MG63 (cell line): ENCODE measurements around the gene KRTAP17-1. TPM values are rescaled to one million over a fixed set of nuclear protein-coding genes. Genes with fewer than 3 reads are reported as not detected.

Experiments used
- DNase-seq: peaks from one replicate; pipeline ENCODE4 v3.0.0-alpha.2; 2020
- H3K27me3 ChIP-seq: fragments of 250-450 bp; sonication (Bioruptor Pico); 2 replicates; pipeline ENCODE4 v1.5.1; 2020; ENCODE audit warnings: mild to moderate bottlenecking, moderate library complexity
- H3K36me3 ChIP-seq: fragments of 250-450 bp; sonication (Bioruptor Pico); 2 replicates; pipeline ENCODE4 v1.5.1; 2020; ENCODE audit warnings: mild to moderate bottlenecking, moderate library complexity
- H3K4me3 ChIP-seq: fragments of 250-450 bp; sonication (Bioruptor Pico); 2 replicates; pipeline ENCODE4 v1.5.1; 2020; ENCODE audit warnings: mild to moderate bottlenecking, moderate library complexity
- H3K9me3 ChIP-seq: fragments of 250-450 bp; sonication (Bioruptor Pico); 2 replicates; pipeline ENCODE4 v1.5.1; 2020; ENCODE audit warnings: mild to moderate bottlenecking, moderate library complexity
- total RNA-seq: library from RNA; depleted of rRNA; stranded (reverse); fragments of >200 nt; shearing (Covaris generic); gene quantifications from 2 replicates; pipeline ENCODE4 v1.2.3, GENCODE V29; 2014; ENCODE audit warnings: low replicate concordance

KRTAP17-1 gene
- total RNA-seq, 1 experiment from 2014 or later = not detected

DNA sequence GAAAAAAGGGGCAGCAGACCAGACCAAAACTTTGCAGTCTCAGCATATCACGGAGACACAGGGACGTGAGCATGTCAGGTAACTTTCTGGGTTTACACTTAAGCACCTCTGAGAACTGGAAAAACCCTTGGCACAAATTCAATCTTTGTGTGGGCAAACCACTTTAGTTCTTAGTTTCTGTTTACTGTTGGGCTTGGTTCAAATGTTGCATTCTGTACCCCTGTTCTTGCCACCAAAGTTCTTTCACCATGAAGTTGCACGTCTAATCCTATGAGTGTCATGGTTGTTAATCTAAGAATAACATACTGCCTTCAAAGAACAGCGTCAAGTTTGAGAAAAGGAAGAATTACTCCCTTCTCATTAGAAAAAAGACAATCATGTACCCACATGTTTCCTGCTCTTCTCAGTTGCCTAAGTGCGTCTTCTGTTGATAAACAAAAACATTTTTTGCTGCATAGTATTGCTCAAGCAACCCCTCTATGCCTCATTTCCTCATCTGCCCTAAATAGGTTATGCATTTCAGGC is 23.5 kb upstream of the KRTAP17-1 start:
- Histone ChIP-seq H3K9me3 (peaks cover 21% of the 10 kb centered on the region), H3K27me3 (no peaks in the 10 kb centered on the region), H3K36me3 (no peaks in the 10 kb centered on the region), H3K4me3 (no peak overlapping the region)
- DNase-seq = no peak

DNA sequence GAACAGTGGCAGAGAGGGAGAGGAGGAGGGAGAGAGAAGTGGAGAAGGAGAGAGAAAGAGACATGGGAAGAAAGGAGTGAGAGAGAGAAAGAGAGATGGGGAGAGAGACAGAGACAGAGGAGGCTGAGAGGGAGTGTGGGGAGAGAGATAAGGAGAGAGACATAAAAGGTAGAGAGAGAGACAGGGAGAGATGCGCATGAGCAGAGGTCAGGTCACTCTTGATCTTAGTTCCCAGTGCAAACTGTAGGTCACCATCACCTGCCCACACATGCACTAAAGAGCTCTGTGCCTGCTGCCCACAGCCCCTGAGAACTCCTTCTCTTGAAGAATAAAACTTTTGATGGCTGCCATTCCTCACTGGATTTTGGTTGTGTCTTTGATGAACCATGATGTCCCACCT is 20.2 kb upstream of the KRTAP17-1 start:
- no peaks in the 10 kb centered on the region for H3K36me3 ChIP-seq
- H3K4me3 ChIP-seq = no peak overlapping the region
- no peaks in the 10 kb centered on the region for H3K9me3 ChIP-seq
- no peak for DNase-seq
- H3K27me3 ChIP-seq = no peaks in the 10 kb centered on the region

DNA sequence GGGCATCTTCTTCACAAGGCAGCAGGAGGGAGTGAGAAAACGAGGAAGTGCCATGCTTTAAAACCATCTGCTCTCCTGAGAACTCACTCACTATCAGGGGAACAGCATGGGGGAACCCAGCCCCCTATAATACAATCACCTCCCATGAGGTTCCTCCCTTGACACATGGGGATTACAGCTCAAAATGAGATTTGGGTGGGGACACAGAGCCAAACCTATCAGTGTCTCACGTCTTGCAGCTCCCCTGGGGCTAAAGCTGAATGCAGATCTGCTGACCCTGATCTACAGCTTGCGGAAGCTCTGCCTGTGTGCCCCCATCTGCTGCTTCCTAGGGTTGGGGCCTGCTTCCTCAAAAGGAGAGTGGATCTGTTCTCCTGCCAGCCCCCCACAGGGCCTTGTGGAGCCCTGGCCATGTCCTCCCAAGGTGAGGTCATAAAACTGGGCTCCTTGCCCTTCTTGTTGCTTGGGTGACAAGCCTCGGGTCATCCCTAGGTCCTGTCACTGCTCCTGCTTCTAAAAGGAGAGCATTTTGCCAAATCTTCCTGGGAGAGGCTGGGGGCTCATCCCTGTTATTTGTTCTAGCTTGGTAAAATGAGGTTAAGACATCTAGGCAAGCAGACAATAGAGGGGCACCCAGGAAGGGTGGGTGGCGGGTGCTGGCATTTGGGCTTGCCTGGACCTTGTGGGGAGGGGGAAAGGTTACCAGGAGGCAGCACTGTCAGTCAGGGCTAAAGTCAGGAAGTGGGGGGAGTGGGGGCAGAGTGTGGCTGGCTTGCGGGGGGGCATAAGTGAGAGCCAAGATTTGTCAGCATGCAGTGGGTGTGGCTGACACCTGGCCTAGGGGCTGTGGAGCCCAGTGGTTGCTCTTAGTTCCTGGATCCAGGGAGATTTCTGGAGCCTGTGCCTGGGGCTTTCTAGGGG is 19.1 kb upstream of the KRTAP17-1 start:
- Histone ChIP-seq H3K9me3 (no peaks in the 10 kb centered on the region), H3K36me3 (no peaks in the 10 kb centered on the region), H3K4me3 (no peak overlapping the region), H3K27me3 (no peaks in the 10 kb centered on the region)
- peak; percentile 54 for DNase-seq

DNA sequence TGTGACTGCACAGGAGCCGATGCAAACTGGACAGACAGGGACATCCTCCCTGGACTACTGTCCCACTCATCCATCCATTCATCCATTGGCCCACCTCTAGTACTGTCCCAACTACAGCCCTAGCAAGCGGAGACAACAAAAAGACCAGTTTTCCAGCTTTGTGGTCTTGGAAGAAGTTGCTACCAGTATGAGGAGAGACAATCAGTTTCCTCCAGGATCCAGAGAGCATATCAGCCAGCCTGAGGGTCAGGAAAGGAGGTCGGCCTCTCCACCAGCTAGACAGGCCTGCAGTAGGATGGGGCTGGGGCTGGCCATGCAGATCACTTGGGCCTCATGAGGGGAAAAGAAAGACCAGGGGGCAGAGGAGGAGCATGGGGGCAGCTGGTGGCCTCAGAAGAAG is 18.3 kb upstream of the KRTAP17-1 start:
- Histone ChIP-seq H3K9me3 (no peaks in the 10 kb centered on the region), H3K27me3 (no peaks in the 10 kb centered on the region), H3K36me3 (no peaks in the 10 kb centered on the region), H3K4me3 (no peak overlapping the region)
- no peak for DNase-seq

DNA sequence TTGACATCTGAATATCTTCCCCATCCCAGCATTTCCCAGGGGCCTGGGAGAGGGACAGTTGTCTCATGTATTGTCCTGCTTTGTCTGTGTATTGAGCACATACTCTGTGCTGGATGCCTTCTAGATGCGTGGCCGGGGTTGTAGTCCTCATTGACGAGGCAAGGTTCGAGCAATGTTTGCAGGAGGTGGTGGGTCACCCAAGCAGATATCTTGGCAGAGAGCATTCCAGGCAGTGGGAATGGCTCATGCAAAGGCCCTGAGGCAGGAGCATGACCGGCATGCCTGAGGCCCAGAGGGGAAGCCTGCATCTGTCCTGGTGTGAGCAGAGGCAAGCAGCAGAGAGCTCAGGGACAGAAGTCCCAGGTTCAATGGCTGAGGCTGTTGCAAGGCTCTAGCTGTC is 17.6 kb upstream of the KRTAP17-1 start:
- Histone ChIP-seq H3K9me3 (no peaks in the 10 kb centered on the region), H3K36me3 (no peaks in the 10 kb centered on the region), H3K4me3 (no peak overlapping the region), H3K27me3 (no peaks in the 10 kb centered on the region)
- no peak for DNase-seq

DNA sequence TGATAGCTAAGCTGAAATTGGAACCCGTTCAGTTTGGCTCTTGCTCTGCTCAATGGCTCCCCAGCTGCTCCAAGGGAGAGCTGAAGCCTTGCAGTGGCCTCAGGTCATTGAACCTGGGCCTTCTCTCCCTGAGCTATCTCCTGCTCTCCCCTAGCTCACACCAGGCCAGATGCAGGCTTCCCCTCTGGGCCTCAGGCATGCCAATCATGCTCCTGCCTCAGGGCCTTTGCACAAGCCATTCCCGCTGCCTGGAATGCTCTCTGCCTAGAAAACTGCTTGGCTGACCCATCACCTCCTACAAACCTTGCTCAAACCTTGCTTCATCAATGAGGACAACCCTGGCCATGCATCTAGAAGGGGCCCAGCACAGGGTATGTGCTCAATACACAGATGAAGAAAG is 16.7 kb upstream of the KRTAP17-1 start:
- no peaks in the 10 kb centered on the region for H3K9me3 ChIP-seq
- no peak overlapping the region for H3K4me3 ChIP-seq
- no peaks in the 10 kb centered on the region for H3K27me3 ChIP-seq
- no peaks in the 10 kb centered on the region for H3K36me3 ChIP-seq
- DNase-seq = no peak

DNA sequence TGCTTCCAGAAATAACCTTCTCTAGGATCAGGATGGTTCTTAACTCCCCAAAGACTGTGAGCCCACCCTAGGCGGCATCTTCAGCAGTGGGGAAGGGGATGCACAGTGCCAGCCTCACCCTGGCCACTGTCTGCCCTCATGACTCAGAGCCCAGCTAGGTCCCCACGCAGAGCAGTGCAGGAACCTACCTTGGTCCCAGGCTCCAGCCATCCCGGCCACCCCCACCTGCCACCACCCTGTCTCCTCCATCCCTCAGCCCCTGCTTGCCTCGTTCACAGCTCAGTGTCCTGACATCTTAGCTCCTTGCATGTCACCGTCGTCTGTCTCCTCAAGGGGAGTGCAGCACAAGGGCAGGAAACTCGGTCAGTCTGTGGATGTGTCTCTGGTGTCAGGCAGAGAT is 16.1 kb upstream of the KRTAP17-1 start:
- Histone ChIP-seq H3K9me3 (no peaks in the 10 kb centered on the region), H3K36me3 (no peaks in the 10 kb centered on the region), H3K4me3 (no peak overlapping the region), H3K27me3 (no peaks in the 10 kb centered on the region)
- DNase-seq = no peak

DNA sequence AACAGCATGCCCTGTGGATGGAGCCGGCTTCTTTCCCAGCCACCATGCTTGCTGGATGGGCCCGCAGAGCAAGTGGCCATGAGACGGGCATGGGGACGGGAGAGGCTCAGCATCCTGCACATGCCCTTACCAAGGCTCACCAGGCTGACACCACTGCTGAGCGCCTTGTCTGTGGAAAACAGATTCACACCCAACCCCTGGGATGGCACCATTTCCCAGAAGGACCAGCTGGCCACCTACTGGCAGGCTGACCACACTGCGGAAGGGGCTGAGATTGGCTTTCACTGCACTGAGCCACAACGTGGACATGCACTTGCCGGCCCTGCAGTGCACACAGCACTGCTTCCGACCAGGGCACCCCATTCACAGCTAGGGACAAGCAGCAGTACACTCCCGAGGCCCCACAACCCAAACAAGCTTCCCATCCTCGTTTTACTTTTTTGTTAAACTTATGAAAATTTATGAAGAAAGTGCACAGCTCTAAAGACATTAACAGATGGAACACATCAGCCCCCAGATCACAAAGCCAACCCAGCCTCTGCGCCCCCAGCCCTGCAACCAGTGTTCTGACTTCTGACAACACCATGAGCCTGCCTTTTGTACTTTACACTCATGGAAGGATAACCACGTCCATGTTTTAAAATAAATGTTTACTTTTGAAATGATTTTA is 13.9 kb upstream of the KRTAP17-1 start:
- no peaks in the 10 kb centered on the region for H3K36me3 ChIP-seq
- no peak overlapping the region for H3K4me3 ChIP-seq
- H3K9me3 ChIP-seq = no peaks in the 10 kb centered on the region
- peak; percentile 77 for DNase-seq
- no peaks in the 10 kb centered on the region for H3K27me3 ChIP-seq

DNA sequence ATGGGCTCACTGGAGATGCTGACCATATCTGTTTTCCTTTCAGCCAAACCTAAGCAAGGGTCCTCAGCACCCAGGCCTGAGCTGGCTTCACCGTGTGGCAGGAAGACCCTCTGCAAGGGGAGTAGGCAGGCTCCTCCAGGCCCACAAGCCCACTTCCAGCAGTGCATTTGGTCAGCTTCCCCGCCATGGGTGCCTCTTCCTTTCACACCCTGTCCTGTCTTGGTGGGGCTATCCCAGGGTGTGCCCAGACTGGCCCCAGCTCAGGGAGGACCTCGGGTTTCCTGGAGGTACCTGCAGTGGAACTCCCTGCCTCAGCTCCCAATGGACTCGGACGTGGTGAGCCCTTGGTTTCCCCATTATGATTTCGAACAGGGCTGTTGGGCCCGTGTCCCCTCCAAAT is 12.7 kb upstream of the KRTAP17-1 start:
- H3K9me3 ChIP-seq = no peaks in the 10 kb centered on the region

DNA sequence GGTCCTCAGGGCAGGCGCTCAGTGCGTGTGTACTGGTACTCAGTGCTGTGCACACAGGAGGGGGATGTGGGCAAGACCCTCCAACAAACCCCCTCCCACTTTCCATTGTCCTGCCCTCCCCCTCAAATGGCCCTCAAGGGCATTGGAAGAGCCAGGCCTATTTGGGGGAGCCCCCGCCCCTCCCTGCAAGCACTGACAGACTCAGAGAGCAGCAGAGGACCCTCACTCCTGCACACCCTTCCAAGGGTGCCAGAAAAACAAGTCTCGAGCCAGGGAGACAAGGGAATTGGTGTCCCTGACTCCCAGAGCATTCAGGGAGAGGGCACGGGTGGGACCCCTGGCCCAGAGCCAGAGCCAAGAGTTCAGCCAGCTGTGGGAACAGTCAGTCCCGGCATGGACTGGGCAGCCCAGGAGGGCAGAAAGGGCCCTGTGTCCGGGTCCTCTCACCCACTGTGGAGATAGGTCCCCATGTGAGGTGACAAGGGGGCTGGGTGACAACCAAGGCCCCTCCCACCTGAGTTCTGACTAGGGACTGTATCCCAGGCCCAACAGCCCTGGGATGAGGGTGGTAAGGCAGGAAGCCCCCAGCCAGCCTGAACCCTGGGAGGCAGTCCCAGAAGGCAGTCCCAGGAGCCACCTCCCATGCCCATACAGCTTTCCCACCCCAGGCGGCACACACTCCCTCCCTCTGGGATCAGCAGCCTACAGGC is 12.1 kb upstream of the KRTAP17-1 start:
- no peaks in the 10 kb centered on the region for H3K36me3 ChIP-seq
- H3K4me3 ChIP-seq = no peak overlapping the region
- no peak for DNase-seq
- H3K27me3 ChIP-seq = no peaks in the 10 kb centered on the region
- H3K9me3 ChIP-seq = no peaks in the 10 kb centered on the region

More for the DNA sequence above, 12.7 kb upstream of the KRTAP17-1 start:
- DNase-seq = no peak
- H3K4me3 ChIP-seq = no peak overlapping the region
- H3K27me3 ChIP-seq = no peaks in the 10 kb centered on the region
- no peaks in the 10 kb centered on the region for H3K36me3 ChIP-seq

DNA sequence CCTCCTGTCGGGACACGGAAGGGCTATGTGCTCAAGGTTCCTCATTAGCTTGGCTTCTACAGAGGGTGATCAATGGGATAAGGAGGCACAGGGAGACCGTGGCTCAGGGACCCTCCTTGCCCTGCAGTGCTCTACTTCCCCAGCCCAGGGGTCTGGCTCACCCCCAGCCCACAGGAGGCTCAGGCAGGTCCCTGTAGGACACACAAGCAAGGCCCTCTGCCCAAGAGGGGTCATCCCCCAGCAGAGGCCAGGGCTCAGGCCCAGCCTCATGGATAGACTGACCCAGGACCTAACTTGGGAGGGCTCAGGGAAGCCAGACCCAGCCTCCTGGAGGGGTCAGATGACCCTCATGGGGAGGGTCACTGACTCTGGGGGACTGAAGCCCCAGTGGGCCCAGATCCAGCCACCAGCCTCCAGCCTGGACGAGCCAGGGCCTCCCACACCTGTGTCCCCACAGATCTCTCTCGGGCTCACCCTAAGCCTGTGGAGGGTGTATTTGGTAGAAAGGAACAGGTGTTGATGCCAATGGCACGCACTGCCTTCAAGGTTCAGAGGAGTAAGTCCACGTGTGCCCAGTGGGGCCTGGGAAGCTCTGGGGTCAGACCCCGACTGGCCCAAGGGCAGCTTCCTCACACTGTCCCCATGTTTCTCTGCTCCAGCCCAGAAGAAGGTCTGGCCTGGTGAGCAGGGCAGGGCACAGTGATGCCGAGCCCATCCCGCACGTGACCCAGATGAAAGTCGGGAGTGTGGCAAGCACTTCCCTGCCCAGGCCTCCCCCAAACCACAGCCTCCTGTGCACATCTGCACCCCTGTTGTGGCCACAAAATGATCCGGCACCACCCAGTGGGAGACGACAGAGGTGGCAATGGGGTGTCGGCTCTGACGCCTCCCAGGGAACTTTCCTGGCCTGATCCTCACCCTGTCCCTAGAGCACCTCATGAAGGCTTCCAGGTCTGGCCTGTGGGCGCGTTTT is 10.9 kb upstream of the KRTAP17-1 start:
- Histone ChIP-seq H3K9me3 (no peaks in the 10 kb centered on the region), H3K36me3 (no peaks in the 10 kb centered on the region), H3K27me3 (no peaks in the 10 kb centered on the region), H3K4me3 (no peak overlapping the region)
- no peak for DNase-seq

DNA sequence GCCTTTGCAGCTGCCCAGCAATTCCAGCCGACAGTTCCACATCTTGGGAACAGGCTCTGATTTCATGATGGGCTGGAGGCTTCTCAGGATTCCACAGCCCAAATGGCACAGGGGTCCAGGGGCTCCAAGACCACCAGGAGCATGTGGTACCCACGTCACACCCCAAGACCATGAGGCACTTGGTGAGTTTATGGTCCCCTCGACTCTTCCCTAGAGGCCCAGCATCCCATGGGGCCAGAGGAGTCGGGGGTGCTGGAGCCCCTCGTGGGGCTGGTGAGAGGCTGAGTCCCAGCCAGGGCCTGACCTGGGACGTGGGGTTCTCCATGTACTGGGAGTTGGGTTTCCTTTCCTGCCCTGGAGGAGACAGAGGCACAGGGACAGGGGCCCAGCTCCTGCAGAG is 10.1 kb upstream of the KRTAP17-1 start:
- Histone ChIP-seq H3K27me3 (no peaks in the 10 kb centered on the region), H3K36me3 (no peaks in the 10 kb centered on the region), H3K4me3 (no peak overlapping the region), H3K9me3 (peaks cover 4% of the 10 kb centered on the region; the same call in 1 of the 2 replicates)
- no peak for DNase-seq

DNA sequence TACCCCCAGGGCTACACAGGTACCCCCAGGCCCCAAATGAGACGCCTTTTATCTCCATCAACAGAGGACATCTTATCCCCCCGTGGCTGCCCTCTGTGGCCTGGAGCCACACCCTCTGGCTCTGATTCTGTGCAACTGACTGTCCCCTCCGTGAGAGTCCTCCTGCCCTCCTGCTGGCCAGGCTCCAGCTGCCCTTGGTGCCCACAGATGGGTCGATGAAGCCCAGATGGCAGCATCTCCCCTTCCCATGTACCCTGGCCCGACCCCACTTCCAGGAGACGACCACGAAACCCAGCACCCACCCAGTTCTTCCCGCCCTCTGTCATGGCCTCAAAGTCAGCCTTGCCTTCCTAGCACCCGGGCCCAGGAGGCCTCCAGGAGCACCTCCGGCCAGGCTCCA is 9.6 kb upstream of the KRTAP17-1 start:
- no peak for DNase-seq
- no peaks in the 10 kb centered on the region for H3K27me3 ChIP-seq
- no peak overlapping the region for H3K4me3 ChIP-seq
- H3K36me3 ChIP-seq = no peaks in the 10 kb centered on the region
- peaks cover 7% of the 10 kb centered on the region; the same call in 1 of the 2 replicates for H3K9me3 ChIP-seq

DNA sequence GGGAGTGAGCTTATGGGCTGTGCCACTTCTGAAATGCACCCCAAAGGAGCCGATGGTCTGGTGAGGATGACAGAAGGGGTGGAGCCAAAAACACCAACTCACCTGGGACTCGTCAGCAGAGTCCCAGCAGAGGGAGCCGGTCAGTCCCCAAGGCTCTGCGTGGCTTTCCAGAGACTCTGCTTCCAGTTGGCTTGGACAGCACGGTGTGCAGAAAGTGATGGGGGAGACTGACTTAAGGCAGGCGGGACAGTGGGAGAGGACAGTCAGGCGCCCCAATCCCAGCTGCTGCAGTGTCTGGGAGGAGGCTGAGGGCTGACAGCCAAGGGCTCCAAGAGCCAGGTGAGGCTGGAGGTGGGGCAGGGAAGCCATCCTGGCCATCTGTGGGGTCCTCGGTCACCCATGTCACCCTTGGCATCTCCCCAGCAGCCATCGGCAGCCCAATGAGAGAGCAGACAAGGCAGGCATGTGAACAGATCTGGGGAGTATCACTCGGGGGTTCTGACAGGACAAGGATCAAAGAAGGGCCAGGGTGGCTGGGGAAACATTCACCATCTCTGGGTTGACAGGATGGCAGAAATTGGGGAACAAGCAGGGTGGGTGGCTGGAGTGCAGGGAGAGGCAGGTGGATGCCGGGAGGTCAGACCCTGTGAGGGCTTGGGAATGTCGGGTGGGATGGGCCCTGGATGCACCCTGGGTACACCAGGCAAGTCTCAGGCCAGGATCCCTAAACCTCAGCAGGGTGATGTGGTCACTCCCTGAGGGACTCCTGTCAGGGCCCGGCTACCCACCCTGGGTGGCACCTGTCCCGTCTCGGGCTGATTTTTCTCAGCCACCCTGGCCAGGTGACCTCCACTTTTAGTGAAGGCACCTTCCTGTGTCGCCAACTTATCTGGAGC is 8.9 kb upstream of the KRTAP17-1 start:
- Histone ChIP-seq H3K9me3 (peaks cover 13% of the 10 kb centered on the region), H3K36me3 (no peaks in the 10 kb centered on the region)
- no peak for DNase-seq

More for the DNA sequence above, 8.9 kb upstream of the KRTAP17-1 start:
- Histone ChIP-seq H3K4me3 (no peak overlapping the region), H3K27me3 (no peaks in the 10 kb centered on the region)
